Activated naive CD4-positive, alpha-beta T cell treated with anti-CD3 and anti-CD28 coated beads for 36 hours (primary cell): Measurements from ENCODE around the gene SERTM2. TPM values are rescaled to one million over a fixed set of nuclear protein-coding genes. Genes with fewer than 3 reads are reported as not detected.
"Not testable (repeated sequence)": the region's sequence is repeated elsewhere in the genome, so short reads cannot be mapped to it uniquely, and the experiment has no call there.

Experiments
- CTCF ChIA-PET: fragments of 350-600 bp; sonication (Branson Sonifier 250); formaldehyde crosslinking; loops from one replicate; lab custom pipeline; 2021; ENCODE audit warnings: antibody characterized with exemption; lab: Charles Lee
- DNase-seq: peaks from one replicate; pipeline ENCODE4 v3.0.0-alpha.2; 2020
- H3K27ac Mint-ChIP-seq: one replicate; pipeline ENCODE4 v1.8.0; 2021; ENCODE audit warnings: mild to moderate bottlenecking, mixed read lengths
- H3K27me3 Mint-ChIP-seq: one replicate; pipeline ENCODE4 v1.8.0; 2021; ENCODE audit warnings: low read depth, mixed read lengths
- H3K36me3 Mint-ChIP-seq: one replicate; pipeline ENCODE4 v1.8.0; 2021; ENCODE audit warnings: low read depth, mixed read lengths
- H3K4me1 Mint-ChIP-seq: one replicate; pipeline ENCODE4 v1.8.0; 2021; ENCODE audit warnings: low read depth, mixed read lengths
- H3K4me3 Mint-ChIP-seq: one replicate; pipeline ENCODE4 v1.8.0; 2021; ENCODE audit warnings: mild to moderate bottlenecking, moderate library complexity, mixed read lengths
- H3K9me3 Mint-ChIP-seq: one replicate; pipeline ENCODE4 v1.8.0; 2021; ENCODE audit warnings: mixed read lengths
- intact Hi-C: fragments of 100-400 bp; cut with micrococcal nuclease; formaldehyde crosslinking; loops from one replicate; pipeline ENCODE4 v1.15.1; 2023
- total RNA-seq, 2 experiments: library from RNA; stranded (reverse); gene quantifications; one replicate each; pipeline ENCODE4 v1.2.3, GENCODE V29; 2021

The SERTM2 gene
- total RNA-seq, 2 experiments from 2014 or later, result 0.05 to 0.25 TPM

DNA sequence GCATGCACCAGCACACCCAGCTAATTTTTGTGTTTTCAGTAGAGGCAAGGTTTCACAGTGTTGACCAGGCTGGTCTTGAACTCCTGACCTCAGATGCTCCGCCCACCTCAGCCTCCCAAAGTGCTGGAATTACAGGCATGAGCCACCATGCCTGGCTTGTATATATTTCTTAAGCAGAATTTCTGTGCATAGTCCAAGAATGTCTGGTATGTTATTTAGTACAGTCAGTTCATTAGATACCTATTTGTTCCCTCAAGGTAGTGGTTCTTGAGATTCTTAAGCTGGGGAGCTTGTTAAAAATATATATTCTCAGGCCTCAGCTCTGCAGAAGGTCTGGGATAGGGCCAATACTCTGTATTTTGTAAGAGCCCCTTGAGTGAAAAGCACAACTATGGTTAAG lies 4.6 kb upstream of the SERTM2 start:
- intact Hi-C loops, result loop anchor here (5.0 kb wide), 1 partner anchor 175 kb away; the partner anchor contains the start of gene ALG13
- CTCF ChIA-PET, result interaction anchor here (0.8 kb wide), 1 partner anchor 59 kb away, joined by 4 read pairs; no protein-coding TSS in a partner anchor
- Mint-ChIP-seq H3K4me1 (no peaks in the 10 kb centered on the region), H3K27me3 (peaks cover 5% of the 10 kb centered on the region), H3K27ac (no peak overlapping the region), H3K4me3 (no peak overlapping the region), H3K9me3 (no peaks in the 10 kb centered on the region), H3K36me3 (no peaks in the 10 kb centered on the region)
- DNase-seq, result no peak

DNA sequence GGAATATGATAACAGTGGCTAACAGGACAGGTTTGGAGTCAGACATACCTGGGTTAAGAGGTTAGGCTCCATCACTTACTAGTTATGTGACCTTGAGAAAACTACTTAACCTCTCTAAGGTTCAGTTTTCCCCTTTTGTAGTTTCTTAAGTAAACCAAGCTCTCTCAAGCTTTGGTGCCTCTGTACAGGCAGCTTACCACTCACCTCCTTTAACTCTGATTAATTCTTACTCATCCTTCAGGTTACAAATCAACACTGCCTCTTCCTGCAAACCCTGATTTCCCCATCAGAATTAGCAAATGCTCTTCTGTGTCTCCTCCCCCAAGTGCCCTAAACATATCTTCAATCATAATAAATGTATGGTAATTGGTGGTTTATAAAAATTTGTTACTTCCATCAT lies 3.5 kb upstream of the SERTM2 start:
- H3K27me3 Mint-ChIP-seq, result peaks cover 8% of the 10 kb centered on the region
- no peak for DNase-seq
- no peak overlapping the region for H3K4me3 Mint-ChIP-seq
- H3K4me1 Mint-ChIP-seq, result no peaks in the 10 kb centered on the region
- no peaks in the 10 kb centered on the region for H3K36me3 Mint-ChIP-seq
- no peaks in the 10 kb centered on the region for H3K9me3 Mint-ChIP-seq
- H3K27ac Mint-ChIP-seq, result no peak overlapping the region
- intact Hi-C loops, result loop anchor here (5.0 kb wide), 1 partner anchor 174 kb away; the partner anchor contains the start of gene ALG13
- CTCF ChIA-PET, result no interaction called here

DNA sequence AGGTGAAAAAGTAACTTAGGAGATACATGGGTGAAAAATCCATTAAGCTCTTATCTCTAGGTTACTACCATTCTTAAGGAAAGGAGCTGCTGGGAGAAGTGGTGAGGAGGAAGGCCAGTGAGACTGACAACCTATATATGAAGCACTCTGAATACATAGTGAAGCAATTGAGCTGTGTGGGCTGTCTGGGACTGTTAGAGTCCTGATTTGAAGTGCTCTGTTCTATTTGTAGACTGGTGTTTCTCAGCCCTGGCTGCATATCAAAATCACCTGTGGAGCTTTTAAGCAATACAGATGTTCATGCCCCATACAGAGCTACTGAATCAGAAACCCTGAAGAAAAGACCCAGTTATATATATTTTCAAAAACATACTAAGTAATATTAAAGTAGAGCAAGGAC lies 3.9 kb downstream of the SERTM2 start:
- no peak for DNase-seq
- peaks cover 9% of the 10 kb centered on the region for H3K27me3 Mint-ChIP-seq
- H3K4me3 Mint-ChIP-seq, result no peak overlapping the region
- H3K9me3 Mint-ChIP-seq, result no peaks in the 10 kb centered on the region
- H3K36me3 Mint-ChIP-seq, result no peaks in the 10 kb centered on the region
- no peaks in the 10 kb centered on the region for H3K4me1 Mint-ChIP-seq
- no peak overlapping the region for H3K27ac Mint-ChIP-seq
- intact Hi-C loops, result no loop called here
- CTCF ChIA-PET, result no interaction called here

- Mint-ChIP-seq H3K4me1 (no peaks in the 10 kb centered on the region), H3K4me3 (no peak overlapping the region), H3K27ac (no peak overlapping the region), H3K9me3 (no peaks in the 10 kb centered on the region), H3K36me3 (no peaks in the 10 kb centered on the region), H3K27me3 (peaks cover 2% of the 10 kb centered on the region)
- DNase-seq, result no peak
- CTCF ChIA-PET, result no interaction called here
- intact Hi-C loops, result no loop called here
These were observed 7.2 kb downstream of the SERTM2 start for GRCh38 chrX:111518667-111519066.

DNA sequence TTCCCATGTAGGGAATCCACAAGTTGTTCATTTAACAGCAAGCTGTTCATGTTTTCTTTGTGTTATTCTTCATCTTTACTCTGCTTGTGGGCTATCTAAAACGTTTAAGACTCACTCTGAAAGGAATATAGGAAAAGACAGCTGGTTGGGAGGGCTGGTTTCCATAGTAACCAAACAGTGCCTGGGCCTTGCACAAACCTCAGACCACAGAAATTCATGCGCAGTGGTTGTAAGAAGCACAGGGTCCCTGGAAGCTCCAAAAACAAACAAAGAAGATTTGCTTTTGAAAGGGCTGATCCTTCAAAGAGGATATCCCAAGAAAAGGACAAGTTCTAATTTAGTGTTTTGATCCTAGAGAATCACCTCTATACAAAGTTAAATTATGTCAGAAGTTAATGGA lies 7.8 kb downstream of the SERTM2 start:
- Mint-ChIP-seq H3K4me3 (no peak overlapping the region), H3K9me3 (no peaks in the 10 kb centered on the region), H3K27ac (no peak overlapping the region), H3K36me3 (no peaks in the 10 kb centered on the region), H3K27me3 (peaks cover 2% of the 10 kb centered on the region), H3K4me1 (no peaks in the 10 kb centered on the region)
- CTCF ChIA-PET, result no interaction called here
- no peak for DNase-seq
- intact Hi-C loops, result no loop called here

GRCh38 chrX:111520506-111520905 lies 9.1 kb downstream of the SERTM2 start:
- no peaks in the 10 kb centered on the region for H3K27me3 Mint-ChIP-seq
- H3K4me3 Mint-ChIP-seq, result no peak overlapping the region
- no peaks in the 10 kb centered on the region for H3K36me3 Mint-ChIP-seq
- H3K9me3 Mint-ChIP-seq, result no peaks in the 10 kb centered on the region
- DNase-seq, result no peak
- intact Hi-C loops, result no loop called here
- CTCF ChIA-PET, result no interaction called here
- H3K4me1 Mint-ChIP-seq, result no peaks in the 10 kb centered on the region
- no peak overlapping the region for H3K27ac Mint-ChIP-seq

DNA sequence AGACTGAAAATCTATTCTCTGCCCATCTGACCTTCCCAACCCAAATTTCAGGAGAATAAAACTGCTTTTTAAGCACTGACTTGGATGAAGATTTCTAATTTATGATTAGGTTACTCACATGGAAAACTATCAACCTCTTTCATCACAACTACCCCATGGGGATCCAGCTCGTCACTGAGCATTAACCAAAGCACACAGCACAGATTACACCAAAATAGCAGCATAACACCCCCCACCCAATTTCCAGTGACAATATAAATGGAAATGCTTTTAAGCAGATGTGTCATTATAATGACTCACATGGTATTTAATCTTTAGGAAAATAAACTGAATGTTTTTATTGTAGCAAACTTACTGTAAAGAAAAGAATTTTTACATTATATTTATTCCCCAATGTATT lies 9.7 kb downstream of the SERTM2 start:
- no peak for DNase-seq
- Mint-ChIP-seq H3K27ac (no peak overlapping the region), H3K27me3 (no peaks in the 10 kb centered on the region), H3K4me3 (no peak overlapping the region), H3K4me1 (no peaks in the 10 kb centered on the region), H3K9me3 (no peaks in the 10 kb centered on the region), H3K36me3 (no peaks in the 10 kb centered on the region)
- intact Hi-C loops, result no loop called here
- CTCF ChIA-PET, result no interaction called here

GRCh38 chrX:111543212-111543741 lies 31.8 kb downstream of the SERTM2 start:
- no peak overlapping the region for H3K27ac Mint-ChIP-seq
- no peak for DNase-seq
- no peaks in the 10 kb centered on the region for H3K36me3 Mint-ChIP-seq
- H3K4me1 Mint-ChIP-seq, result no peaks in the 10 kb centered on the region
- intact Hi-C loops, result no loop called here
- CTCF ChIA-PET, result no interaction called here
- H3K4me3 Mint-ChIP-seq, result no peak overlapping the region
- no peaks in the 10 kb centered on the region for H3K27me3 Mint-ChIP-seq
- no peaks in the 10 kb centered on the region for H3K9me3 Mint-ChIP-seq

DNA sequence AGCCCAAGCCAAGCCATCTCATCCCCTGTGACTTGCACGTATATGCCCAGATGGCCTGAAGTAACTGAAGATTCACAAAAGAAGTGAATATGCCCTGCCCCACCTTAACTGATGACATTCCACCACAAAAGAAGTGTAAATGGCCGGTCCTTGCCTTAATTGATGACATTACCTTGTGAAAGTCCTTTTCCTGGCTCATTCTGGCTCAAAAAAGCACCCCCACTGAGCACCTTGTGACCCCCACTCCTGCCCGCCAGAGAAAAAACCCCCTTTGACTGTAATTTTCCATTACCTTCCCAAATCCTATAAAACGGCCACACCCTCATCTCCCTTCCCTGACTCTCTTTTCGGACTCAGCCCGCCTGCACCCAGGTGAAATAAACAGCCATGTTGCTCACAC lies 37.8 kb downstream of the SERTM2 start:
- CTCF ChIA-PET, DNase-seq, H3K9me3 Mint-ChIP-seq, H3K27ac Mint-ChIP-seq, H3K4me1 Mint-ChIP-seq, H3K27me3 Mint-ChIP-seq, H3K4me3 Mint-ChIP-seq, H3K36me3 Mint-ChIP-seq, intact Hi-C loops: not testable (repeated sequence)

DNA sequence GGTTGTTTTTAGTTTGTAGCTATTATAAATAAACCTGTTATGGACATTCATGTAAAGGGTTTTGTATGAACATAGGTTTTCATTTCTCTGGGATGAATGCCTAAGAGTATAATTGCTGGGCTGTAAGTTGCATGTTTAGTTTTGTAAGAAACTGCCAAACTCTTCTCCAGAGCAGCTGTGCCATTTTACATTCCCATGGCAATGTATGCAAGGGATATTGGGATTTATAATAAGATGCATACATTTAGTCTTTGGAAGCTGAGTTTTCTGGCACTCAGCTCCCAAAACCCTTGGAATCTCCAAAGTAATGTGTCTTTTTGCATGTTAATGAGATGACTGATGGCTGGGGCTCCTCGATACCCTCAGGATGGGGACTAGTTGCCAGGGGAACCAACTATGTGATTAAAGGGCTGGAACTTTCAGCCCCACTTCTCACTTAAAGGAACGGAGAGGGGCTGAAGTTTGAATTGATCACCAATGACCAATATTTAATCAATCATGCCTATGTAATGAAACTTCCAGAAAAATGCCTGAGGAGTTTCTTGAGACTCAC lies 44.0 kb downstream of the SERTM2 start:
- no peak for DNase-seq
- Mint-ChIP-seq H3K27me3 (no peaks in the 10 kb centered on the region), H3K36me3 (no peaks in the 10 kb centered on the region), H3K27ac (no peak overlapping the region), H3K4me3 (no peak overlapping the region), H3K9me3 (no peaks in the 10 kb centered on the region), H3K4me1 (no peaks in the 10 kb centered on the region)
- intact Hi-C loops, result no loop called here
- CTCF ChIA-PET, result interaction anchor here (1.2 kb wide), 1 partner anchor 73 kb away, joined by 3 read pairs; no protein-coding TSS in a partner anchor

DNA sequence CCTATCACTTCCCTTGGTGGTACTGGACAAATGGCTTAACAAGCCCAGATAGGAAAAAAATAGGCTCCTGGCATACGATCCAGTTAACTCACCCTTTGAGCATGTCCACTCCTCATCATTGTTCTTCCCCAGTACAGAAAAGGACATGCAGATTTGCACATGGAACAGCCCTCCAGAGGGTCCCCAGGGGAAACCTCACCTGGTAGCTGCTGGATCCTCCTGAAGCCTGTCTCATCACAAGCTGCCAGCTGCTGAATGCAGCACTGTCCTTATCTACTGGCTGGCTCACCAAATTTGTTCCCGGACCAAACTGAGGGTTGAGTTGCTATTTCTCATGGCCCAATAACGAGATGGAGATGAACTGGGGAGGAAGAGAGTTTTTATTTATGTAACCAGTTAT lies 49.4 kb downstream of the SERTM2 start:
- DNase-seq, result no peak
- H3K4me3 Mint-ChIP-seq, result no peak overlapping the region
- no peaks in the 10 kb centered on the region for H3K4me1 Mint-ChIP-seq
- CTCF ChIA-PET, result no interaction called here
- no peaks in the 10 kb centered on the region for H3K36me3 Mint-ChIP-seq
- intact Hi-C loops, result no loop called here
- no peaks in the 10 kb centered on the region for H3K27me3 Mint-ChIP-seq
- H3K27ac Mint-ChIP-seq, result no peak overlapping the region
- no peaks in the 10 kb centered on the region for H3K9me3 Mint-ChIP-seq

- H3K4me3 Mint-ChIP-seq, result no peak overlapping the region
- H3K36me3 Mint-ChIP-seq, result no peaks in the 10 kb centered on the region
- no peaks in the 10 kb centered on the region for H3K4me1 Mint-ChIP-seq
- H3K9me3 Mint-ChIP-seq, result no peaks in the 10 kb centered on the region
- intact Hi-C loops, result no loop called here
- H3K27me3 Mint-ChIP-seq, result no peaks in the 10 kb centered on the region
- CTCF ChIA-PET, result no interaction called here
- DNase-seq, result no peak
- H3K27ac Mint-ChIP-seq, result no peak overlapping the region
These were observed 50.4 kb downstream of the SERTM2 start for GRCh38 chrX:111561851-111562250.

- Mint-ChIP-seq H3K4me3 (no peak overlapping the region), H3K9me3 (peaks cover 1% of the 10 kb centered on the region), H3K36me3 (no peaks in the 10 kb centered on the region), H3K27me3 (peaks cover 4% of the 10 kb centered on the region), H3K4me1 (no peaks in the 10 kb centered on the region), H3K27ac (no peak overlapping the region)
- CTCF ChIA-PET, result no interaction called here
- no peak for DNase-seq
- intact Hi-C loops, result no loop called here
These were observed 56.3 kb downstream of the SERTM2 start for GRCh38 chrX:111567542-111568255.
